ENCODE measurements around the gene RYR2. TPM values are rescaled to one million over a fixed set of nuclear protein-coding genes. Genes with fewer than 3 reads are reported as not detected.

The RYR2 gene
- total and polyA plus RNA-seq, 11 donors = 77.7 to 1,319 (median 805) TPM

DNA sequence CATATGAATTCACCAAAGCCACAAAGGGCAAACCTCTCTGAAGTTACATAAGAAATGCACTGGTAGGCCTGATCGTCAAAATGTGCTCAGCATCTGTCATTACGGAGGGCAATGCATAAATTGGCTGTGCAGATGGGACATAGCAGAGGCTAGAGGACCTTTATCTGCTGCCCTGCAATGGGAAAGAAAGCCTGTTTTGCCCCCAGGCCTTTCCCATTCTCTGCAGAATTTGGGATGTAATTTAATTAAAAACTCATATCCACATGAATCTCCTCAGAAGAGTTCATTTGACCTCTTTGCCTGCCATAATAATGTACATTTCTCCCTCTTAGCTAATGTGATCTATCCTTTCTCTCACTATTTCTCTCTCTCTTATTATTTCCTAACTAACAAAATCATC, 690.7 kb downstream of the RYR2 start:
- no peak for TF ChIP-seq POLR2A (IDR thresholded peaks at IDR 0.05)
- TF ChIP-seq, protein P1, sequence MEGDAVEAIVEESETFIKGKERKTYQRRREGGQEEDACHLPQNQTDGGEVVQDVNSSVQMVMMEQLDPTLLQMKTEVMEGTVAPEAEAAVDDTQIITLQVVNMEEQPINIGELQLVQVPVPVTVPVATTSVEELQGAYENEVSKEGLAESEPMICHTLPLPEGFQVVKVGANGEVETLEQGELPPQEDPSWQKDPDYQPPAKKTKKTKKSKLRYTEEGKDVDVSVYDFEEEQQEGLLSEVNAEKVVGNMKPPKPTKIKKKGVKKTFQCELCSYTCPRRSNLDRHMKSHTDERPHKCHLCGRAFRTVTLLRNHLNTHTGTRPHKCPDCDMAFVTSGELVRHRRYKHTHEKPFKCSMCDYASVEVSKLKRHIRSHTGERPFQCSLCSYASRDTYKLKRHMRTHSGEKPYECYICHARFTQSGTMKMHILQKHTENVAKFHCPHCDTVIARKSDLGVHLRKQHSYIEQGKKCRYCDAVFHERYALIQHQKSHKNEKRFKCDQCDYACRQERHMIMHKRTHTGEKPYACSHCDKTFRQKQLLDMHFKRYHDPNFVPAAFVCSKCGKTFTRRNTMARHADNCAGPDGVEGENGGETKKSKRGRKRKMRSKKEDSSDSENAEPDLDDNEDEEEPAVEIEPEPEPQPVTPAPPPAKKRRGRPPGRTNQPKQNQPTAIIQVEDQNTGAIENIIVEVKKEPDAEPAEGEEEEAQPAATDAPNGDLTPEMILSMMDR (IDR thresholded peaks at IDR 0.05) = no peak
- H3K9me3 ChIP-seq = no peaks in the 10 kb centered on the region
- DNase-seq (no peak), ATAC-seq (no peak)
- WGBS, 4 donors = 73 to 82% (median 80%) methylated on average over 2 of the region's 2 CpGs
- H3K4me3 ChIP-seq = no peak overlapping the region
- peak overlapping the region in 1 of 12 donors; percentile 20 for H3K27ac ChIP-seq
- intact Hi-C loops (cut with DNase I) = no loop called here
- peaks cover 0 to 88% (median 8%) of the 10 kb centered on the region in 9 donors for H3K36me3 ChIP-seq
- no peaks in the 10 kb centered on the region for H3K27me3 ChIP-seq
- H3K4me1 ChIP-seq = peaks cover 0 to 29% (median 2%) of the 10 kb centered on the region in 12 donors

- Histone ChIP-seq H3K4me1 (peaks cover 0 to 29% (median 2%) of the 10 kb centered on the region in 12 donors), H3K27ac (peak overlapping the region in 6 of 12 donors; percentile 7 to 43 (median 30)), H3K9me3 (no peaks in the 10 kb centered on the region), H3K4me3 (no peak overlapping the region), H3K36me3 (peaks cover 0 to 75% (median 8%) of the 10 kb centered on the region in 9 donors), H3K27me3 (no peaks in the 10 kb centered on the region)
- TF ChIP-seq POLR2A (IDR thresholded peaks at IDR 0.05) = no peak
- TF ChIP-seq, protein P1 (IDR thresholded peaks at IDR 0.05) = peak in 8 of 12 donors; percentile 14 to 43 (median 26)
- intact Hi-C loops (cut with DNase I) = no loop called here
- WGBS, 4 donors = 44 to 50% (median 47%) methylated on average over 8 of the region's 8 CpGs
- ATAC-seq (peak; percentile 32 to 68 (median 50)), DNase-seq (no peak)
These were observed 694.5 kb downstream of the RYR2 start for GRCh38 chr1:237736372-237737029.

- intact Hi-C loops (cut with DNase I) = no loop called here
These were observed 695.5 kb downstream of the RYR2 start for GRCh38 chr1:237737448-237737847.

DNA sequence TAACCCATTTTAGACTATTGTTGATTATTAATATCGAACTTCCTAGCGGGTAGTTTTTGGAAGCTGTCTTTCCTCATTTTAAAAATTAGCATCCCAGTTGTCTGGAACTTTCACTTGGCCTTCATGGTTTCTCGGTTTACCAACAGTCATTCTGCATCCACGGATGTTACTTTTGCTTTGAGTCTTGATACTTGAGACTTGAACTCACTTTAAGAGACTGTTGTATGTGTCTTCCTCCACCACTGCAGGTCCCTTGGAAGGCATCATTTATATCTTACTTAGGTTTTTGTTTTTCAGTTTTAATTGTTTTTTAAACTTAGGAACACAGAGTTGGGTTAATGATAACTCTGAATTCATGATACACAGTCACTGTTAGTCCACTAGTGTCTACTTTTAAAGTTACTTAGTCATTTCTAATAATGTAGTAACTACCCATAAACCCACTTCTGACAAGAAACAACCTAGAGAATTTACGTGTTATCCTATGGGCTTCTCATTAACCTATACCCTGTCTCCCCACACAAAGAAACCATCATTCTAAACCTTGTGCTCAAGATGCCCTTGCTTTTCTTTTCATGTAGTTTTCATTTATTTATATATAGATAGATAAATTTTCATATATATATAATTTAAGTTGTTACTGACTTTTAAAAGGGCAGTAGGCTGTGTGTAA, 696.1 kb downstream of the RYR2 start:
- no peak for TF ChIP-seq POLR2A (IDR thresholded peaks at IDR 0.05)
- TF ChIP-seq, protein P1 (IDR thresholded peaks at IDR 0.05) = no peak
- intact Hi-C loops (cut with DNase I) = no loop called here
- H3K4me3 ChIP-seq = no peak overlapping the region
- no peak for DNase-seq
- peaks cover 0 to 23% (median under 1%) of the 10 kb centered on the region in 12 donors for H3K4me1 ChIP-seq
- no peaks in the 10 kb centered on the region for H3K9me3 ChIP-seq
- no peak overlapping the region for H3K27ac ChIP-seq
- H3K36me3 ChIP-seq = peaks cover 0 to 77% (median 0%) of the 10 kb centered on the region in 9 donors
- no peak for ATAC-seq
- H3K27me3 ChIP-seq = no peaks in the 10 kb centered on the region
- 72 to 86% (median 77%) methylated on average over 5 of the region's 5 CpGs for WGBS, 4 donors

More at GRCh38 chr1:237737448-237737847, 695.5 kb downstream of the RYR2 start:
- ATAC-seq (no peak), DNase-seq (no peak)
- Histone ChIP-seq H3K27me3 (no peaks in the 10 kb centered on the region), H3K27ac (no peak overlapping the region), H3K9me3 (no peaks in the 10 kb centered on the region), H3K36me3 (peaks cover 0 to 77% (median 3%) of the 10 kb centered on the region in 9 donors), H3K4me1 (peaks cover 0 to 27% (median 2%) of the 10 kb centered on the region in 12 donors), H3K4me3 (no peak overlapping the region)
- TF ChIP-seq, protein P1 (IDR thresholded peaks at IDR 0.05) = no peak
- no peak for TF ChIP-seq POLR2A (IDR thresholded peaks at IDR 0.05)

Measured in heart left ventricle (tissue), 16 donors.